ENCODE data around the gene UBL4B.

UBL4B gene

DNA sequence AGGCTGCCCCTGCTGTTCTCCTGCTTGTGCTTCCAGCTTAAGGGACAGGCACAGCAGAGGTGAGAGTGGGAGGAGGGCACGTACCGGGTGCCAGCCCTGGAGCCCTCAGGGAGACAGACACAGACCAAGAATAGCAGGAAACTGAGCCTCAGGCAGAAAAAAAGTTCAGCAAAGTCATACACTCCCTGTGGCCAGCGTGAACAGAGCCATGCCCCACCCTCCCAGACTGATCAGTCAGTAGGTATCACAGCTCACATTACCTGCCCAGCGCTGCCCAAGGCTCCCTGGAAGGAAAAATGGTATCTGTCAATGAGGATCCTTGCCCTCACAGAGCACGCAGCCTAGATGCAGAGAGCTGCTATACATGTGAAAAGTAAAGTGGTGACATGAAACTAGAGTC, 1.3 kb downstream of the UBL4B start:
- TF ChIP-seq, protein P1, sequence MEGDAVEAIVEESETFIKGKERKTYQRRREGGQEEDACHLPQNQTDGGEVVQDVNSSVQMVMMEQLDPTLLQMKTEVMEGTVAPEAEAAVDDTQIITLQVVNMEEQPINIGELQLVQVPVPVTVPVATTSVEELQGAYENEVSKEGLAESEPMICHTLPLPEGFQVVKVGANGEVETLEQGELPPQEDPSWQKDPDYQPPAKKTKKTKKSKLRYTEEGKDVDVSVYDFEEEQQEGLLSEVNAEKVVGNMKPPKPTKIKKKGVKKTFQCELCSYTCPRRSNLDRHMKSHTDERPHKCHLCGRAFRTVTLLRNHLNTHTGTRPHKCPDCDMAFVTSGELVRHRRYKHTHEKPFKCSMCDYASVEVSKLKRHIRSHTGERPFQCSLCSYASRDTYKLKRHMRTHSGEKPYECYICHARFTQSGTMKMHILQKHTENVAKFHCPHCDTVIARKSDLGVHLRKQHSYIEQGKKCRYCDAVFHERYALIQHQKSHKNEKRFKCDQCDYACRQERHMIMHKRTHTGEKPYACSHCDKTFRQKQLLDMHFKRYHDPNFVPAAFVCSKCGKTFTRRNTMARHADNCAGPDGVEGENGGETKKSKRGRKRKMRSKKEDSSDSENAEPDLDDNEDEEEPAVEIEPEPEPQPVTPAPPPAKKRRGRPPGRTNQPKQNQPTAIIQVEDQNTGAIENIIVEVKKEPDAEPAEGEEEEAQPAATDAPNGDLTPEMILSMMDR (IDR thresholded peaks at IDR 0.05; ENCODE audit: low read depth, low read length, missing control alignments), result no peak
- DNase-seq, result no peak
- in situ Hi-C loops (cut with HindIII; ENCODE audit: low pct_ligation_motif_present, low sequenced_read_pairs), result no loop called here
- H3K36me3 ChIP-seq (replicated peaks), result no peaks in the 10 kb centered on the region
- H3K27me3 ChIP-seq (replicated peaks), result no peaks in the 10 kb centered on the region
- H3K4me3 ChIP-seq (ENCODE audit: low read depth, low read length), result no peak overlapping the region
- H3K27ac ChIP-seq, result no peak overlapping the region

DNA sequence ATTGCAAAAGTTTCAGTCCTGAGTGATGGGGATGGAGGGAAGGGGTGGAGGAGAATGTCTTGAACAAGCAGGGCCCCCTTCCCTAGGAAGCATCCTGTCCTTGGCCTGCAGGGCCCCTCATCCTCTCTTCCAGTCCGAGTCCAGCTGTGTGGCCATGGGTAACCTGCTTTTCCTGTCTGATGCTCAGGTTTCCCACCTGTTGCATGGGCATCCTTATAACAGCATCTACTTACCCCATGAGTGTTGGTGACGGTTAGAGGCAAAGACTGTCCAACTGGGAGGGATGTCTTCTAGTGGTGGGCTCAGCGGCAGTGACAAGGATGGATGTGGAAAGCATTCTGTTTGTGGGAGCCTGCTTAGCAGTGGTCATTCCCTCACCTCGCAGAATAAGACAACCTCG, 1.9 kb downstream of the UBL4B start:
- in situ Hi-C loops (cut with HindIII; ENCODE audit: low pct_ligation_motif_present, low sequenced_read_pairs), result no loop called here
- no peak overlapping the region for H3K27ac ChIP-seq
- no peak overlapping the region for H3K4me3 ChIP-seq (ENCODE audit: low read depth, low read length)
- TF ChIP-seq, protein P1 (IDR thresholded peaks at IDR 0.05; ENCODE audit: low read depth, low read length, missing control alignments), result no peak
- H3K36me3 ChIP-seq (replicated peaks), result no peaks in the 10 kb centered on the region
- no peak for DNase-seq
- H3K27me3 ChIP-seq (replicated peaks), result no peaks in the 10 kb centered on the region

- TF ChIP-seq, protein P1 (IDR thresholded peaks at IDR 0.05; ENCODE audit: low read depth, low read length, missing control alignments), result no peak
- no peak overlapping the region for H3K4me3 ChIP-seq (ENCODE audit: low read depth, low read length)
- no peaks in the 10 kb centered on the region for H3K27me3 ChIP-seq (replicated peaks)
- in situ Hi-C loops (cut with HindIII; ENCODE audit: low pct_ligation_motif_present, low sequenced_read_pairs), result no loop called here
- no peak for DNase-seq
- H3K27ac ChIP-seq, result no peak overlapping the region
- no peaks in the 10 kb centered on the region for H3K36me3 ChIP-seq (replicated peaks)
Observed at GRCh38 chr1:110114784-110115183, 2.5 kb downstream of the UBL4B start.

DNA sequence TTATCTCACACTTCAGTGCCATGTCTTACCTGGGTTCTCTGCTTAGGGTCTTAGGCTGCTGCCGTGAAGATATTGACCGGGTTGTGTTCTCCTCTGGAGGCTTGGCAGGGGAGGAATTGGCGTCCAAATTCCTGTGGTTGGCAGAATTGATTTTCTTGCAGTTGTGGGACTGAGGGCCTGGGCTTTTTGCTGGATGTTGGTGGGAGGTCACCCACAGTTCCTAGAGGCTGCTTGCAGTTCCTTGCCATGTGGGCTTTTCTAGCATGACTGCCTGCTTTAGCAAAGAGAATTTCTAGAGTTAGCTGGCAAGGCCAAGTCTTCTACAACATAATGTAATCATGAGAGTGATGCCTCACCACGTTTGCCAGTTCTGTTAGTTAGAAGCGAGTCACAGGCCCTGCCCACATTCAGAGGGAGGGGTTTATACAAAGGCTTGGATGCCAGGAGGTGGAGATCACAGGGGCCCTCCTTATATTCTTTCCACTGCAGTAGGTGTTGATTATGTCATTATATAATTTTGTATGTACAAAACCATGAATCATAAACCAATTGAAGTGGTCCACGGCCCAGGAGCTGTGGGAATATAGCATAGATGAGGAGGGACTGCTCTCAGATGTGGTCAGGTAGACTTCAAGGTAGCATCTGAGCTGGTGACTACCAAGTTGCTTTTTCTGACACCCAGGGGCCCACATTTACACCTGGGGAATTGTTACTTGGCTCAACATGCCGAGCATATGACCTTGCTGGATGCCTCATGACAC, 6.6 kb downstream of the UBL4B start:
- no peaks in the 10 kb centered on the region for H3K36me3 ChIP-seq (replicated peaks)
- in situ Hi-C loops (cut with HindIII; ENCODE audit: low pct_ligation_motif_present, low sequenced_read_pairs), result no loop called here
- DNase-seq, result no peak
- H3K27me3 ChIP-seq (replicated peaks), result no peaks in the 10 kb centered on the region
- H3K4me3 ChIP-seq (ENCODE audit: low read depth, low read length), result no peak overlapping the region
- TF ChIP-seq, protein P1 (IDR thresholded peaks at IDR 0.05; ENCODE audit: low read depth, low read length, missing control alignments), result no peak
- no peak overlapping the region for H3K27ac ChIP-seq

DNA sequence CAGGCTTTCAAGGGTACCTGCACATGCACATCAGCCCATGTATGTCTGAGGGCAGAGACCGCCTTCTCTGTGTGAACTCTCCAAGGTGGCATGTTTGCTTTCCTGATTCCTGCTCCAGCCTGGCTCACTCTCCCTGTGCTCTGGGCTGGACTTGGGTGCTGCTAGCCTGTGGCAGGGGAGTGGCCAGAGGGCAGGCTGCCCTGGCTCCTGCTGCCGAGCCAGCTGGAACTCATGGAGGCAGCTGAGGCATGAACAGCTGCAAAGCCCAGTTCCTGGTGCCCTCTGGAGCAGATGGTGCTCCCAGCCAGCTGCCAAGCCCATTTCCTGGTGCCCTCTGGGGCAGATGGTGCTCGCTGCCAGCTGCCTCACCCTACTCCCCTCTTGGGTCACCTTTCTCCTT, 7.6 kb downstream of the UBL4B start:
- no peak overlapping the region for H3K4me3 ChIP-seq (ENCODE audit: low read depth, low read length)
- TF ChIP-seq, protein P1 (IDR thresholded peaks at IDR 0.05; ENCODE audit: low read depth, low read length, missing control alignments), result no peak
- H3K27ac ChIP-seq, result no peak overlapping the region
- no peaks in the 10 kb centered on the region for H3K36me3 ChIP-seq (replicated peaks)
- in situ Hi-C loops (cut with HindIII; ENCODE audit: low pct_ligation_motif_present, low sequenced_read_pairs), result no loop called here
- DNase-seq, result no peak
- H3K27me3 ChIP-seq (replicated peaks), result no peaks in the 10 kb centered on the region
